ENCODE measurements around the gene GUK1.

GUK1 gene

DNA sequence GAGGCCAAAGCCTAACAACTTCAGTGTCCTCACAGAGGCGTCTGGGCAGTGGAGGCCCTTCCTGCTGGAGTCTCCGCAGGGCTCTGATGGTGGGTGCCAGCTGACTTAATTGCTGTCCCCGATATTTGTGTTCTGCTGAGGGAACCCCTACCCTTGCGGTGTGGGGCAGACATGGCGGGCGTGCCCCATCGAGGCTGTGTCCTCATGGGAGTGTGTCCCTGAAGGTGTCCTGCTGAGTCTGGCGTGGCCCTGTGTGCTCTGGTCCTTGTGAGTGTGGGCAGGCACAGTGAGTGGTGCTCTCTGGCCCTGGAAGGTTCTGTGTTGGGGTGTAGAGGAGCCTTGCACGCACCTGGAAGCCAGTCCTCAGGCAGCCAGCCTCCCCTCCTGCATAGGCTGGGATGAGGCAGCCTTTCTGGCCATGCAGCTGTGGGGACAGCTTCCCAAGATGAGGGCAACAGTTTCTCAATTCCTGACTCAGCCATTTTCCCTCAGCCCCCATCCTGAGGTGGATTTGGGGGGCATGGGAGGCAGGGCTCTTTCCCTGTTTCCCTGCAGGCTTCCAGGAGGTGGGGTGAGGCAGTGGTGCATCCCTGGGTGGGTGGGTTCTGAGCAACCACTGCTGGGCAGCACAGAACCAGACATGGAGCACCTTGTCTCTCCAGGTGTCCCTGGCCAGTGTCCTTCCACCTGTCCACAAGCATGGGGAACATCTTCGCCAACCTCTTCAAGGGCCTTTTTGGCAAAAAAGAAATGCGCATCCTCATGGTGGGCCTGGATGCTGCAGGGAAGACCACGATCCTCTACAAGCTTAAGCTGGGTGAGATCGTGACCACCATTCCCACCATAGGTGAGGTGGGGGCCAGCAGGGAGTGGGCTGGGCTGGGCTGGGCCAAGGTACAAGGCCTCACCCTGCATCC, 43.4 kb upstream of the GUK1 start:
- no CpG with 5 or more reads among the region's 13 CpGs for WGBS, 2 donors (ENCODE audit: extremely low coverage in 2 of 2, insufficient read length in 2 of 2, insufficient replicate concordance in 1 of 2)
- no peak overlapping the region for H2BK120ac ChIP-seq (ENCODE audit: low read depth, low read length)

GRCh38 chr1:228097333-228098081, 42.6 kb upstream of the GUK1 start:
- Histone ChIP-seq H3K4me3 (ENCODE audit: low read length in 2 of 2) (no peak overlapping the region), H2BK120ac (ENCODE audit: low read depth, low read length) (no peak overlapping the region), H2AK5ac (ENCODE audit: low read depth, low read length) (no peak overlapping the region), H3K9me3 (replicated peaks in 1 of 2; ENCODE audit: control insufficient read depth in 2 of 2, insufficient read depth in 1 of 2, low read depth in 1 of 2, low read length in 2 of 2) (peaks cover 16 to 32% of the 10 kb centered on the region in 2 donors), H3K14ac (ENCODE audit: low read length) (no peak overlapping the region), H3K18ac (ENCODE audit: low read length) (no peak overlapping the region), H2BK12ac (ENCODE audit: low read length) (no peak overlapping the region), H2BK5ac (ENCODE audit: low read length) (no peak overlapping the region), H4K91ac (ENCODE audit: low read depth, low read length, poor library complexity) (no peak overlapping the region), H4K8ac (ENCODE audit: low read depth, low read length) (no peak overlapping the region), H3K9ac (ENCODE audit: low read depth, low read length, poor library complexity) (no peak overlapping the region), H2AFZ (ENCODE audit: low read length) (no peak overlapping the region), H3K27me3 (ENCODE audit: control insufficient read depth in 3 of 3, insufficient read depth in 3 of 3, low read depth in 1 of 3, low read length in 3 of 3) (no peaks in the 10 kb centered on the region), H3K79me1 (ENCODE audit: low read depth, low read length) (peaks cover 40% of the 10 kb centered on the region), H3K27ac (replicated peaks; ENCODE audit: low read length) (no peak overlapping the region), H2BK15ac (ENCODE audit: low read length) (no peak overlapping the region), H3K4me2 (ENCODE audit: insufficient read depth, low read length, poor library complexity, severe bottlenecking) (no peak overlapping the region), H3K4me1 (ENCODE audit: control insufficient read depth in 2 of 2, insufficient read depth in 1 of 2, low read depth in 1 of 2, low read length in 2 of 2) (no peaks in the 10 kb centered on the region), H3K36me3 (replicated peaks in 1 of 2; ENCODE audit: control insufficient read depth in 2 of 2, insufficient read depth in 2 of 2, low read length in 2 of 2) (peaks cover 46 to 83% of the 10 kb centered on the region in 2 donors), H3K23ac (ENCODE audit: low read depth, low read length, poor library complexity) (peak overlapping the region; percentile 52), H3K4ac (ENCODE audit: low read length) (no peak overlapping the region)
- no peak for DNase-seq (ENCODE audit: low spot score)
- no CpG with 5 or more reads among the region's 34 CpGs for WGBS, 2 donors (ENCODE audit: extremely low coverage in 2 of 2, insufficient read length in 2 of 2, insufficient replicate concordance in 1 of 2)

More for the DNA sequence above, 43.4 kb upstream of the GUK1 start:
- Histone ChIP-seq H3K9me3 (replicated peaks in 1 of 2; ENCODE audit: control insufficient read depth in 2 of 2, insufficient read depth in 1 of 2, low read depth in 1 of 2, low read length in 2 of 2) (peaks cover 16 to 37% of the 10 kb centered on the region in 2 donors), H3K23ac (ENCODE audit: low read depth, low read length, poor library complexity) (peak overlapping the region; percentile 52), H2AFZ (ENCODE audit: low read length) (no peak overlapping the region), H4K91ac (ENCODE audit: low read depth, low read length, poor library complexity) (no peak overlapping the region), H2BK5ac (ENCODE audit: low read length) (no peak overlapping the region), H3K36me3 (replicated peaks in 1 of 2; ENCODE audit: control insufficient read depth in 2 of 2, insufficient read depth in 2 of 2, low read length in 2 of 2) (peaks cover 49 to 91% of the 10 kb centered on the region in 2 donors), H3K4me3 (ENCODE audit: low read length in 2 of 2) (no peak overlapping the region), H2BK12ac (ENCODE audit: low read length) (no peak overlapping the region), H3K4me2 (ENCODE audit: insufficient read depth, low read length, poor library complexity, severe bottlenecking) (no peak overlapping the region), H3K4ac (ENCODE audit: low read length) (no peak overlapping the region), H3K4me1 (ENCODE audit: control insufficient read depth in 2 of 2, insufficient read depth in 1 of 2, low read depth in 1 of 2, low read length in 2 of 2) (no peaks in the 10 kb centered on the region), H4K8ac (ENCODE audit: low read depth, low read length) (no peak overlapping the region), H3K9ac (ENCODE audit: low read depth, low read length, poor library complexity) (no peak overlapping the region), H2BK15ac (ENCODE audit: low read length) (no peak overlapping the region), H3K27ac (replicated peaks; ENCODE audit: low read length) (no peak overlapping the region), H3K27me3 (ENCODE audit: control insufficient read depth in 3 of 3, insufficient read depth in 3 of 3, low read depth in 1 of 3, low read length in 3 of 3) (no peaks in the 10 kb centered on the region), H2AK5ac (ENCODE audit: low read depth, low read length) (no peak overlapping the region), H3K79me1 (ENCODE audit: low read depth, low read length) (peaks cover 34% of the 10 kb centered on the region), H3K18ac (ENCODE audit: low read length) (no peak overlapping the region), H3K14ac (ENCODE audit: low read length) (no peak overlapping the region)
- no peak for DNase-seq (ENCODE audit: low spot score)

DNA sequence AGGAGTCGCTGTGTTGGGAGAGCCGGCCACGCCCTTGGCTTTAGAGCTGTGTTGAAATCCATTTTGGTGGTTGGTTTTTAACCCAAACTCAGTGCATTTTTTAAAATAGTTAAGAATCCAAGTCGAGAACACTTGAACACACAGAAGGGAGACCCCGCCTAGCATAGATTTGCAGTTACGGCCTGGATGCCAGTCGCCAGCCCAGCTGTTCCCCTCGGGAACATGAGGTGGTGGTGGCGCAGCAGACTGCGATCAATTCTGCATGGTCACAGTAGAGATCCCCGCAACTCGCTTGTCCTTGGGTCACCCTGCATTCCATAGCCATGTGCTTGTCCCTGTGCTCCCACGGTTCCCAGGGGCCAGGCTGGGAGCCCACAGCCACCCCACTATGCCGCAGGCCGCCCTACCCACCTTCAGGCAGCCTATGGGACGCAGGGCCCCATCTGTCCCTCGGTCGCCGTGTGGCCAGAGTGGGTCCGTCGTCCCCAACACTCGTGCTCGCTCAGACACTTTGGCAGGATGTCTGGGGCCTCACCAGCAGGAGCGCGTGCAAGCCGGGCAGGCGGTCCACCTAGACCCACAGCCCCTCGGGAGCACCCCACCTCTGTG, 41.7 kb upstream of the GUK1 start:
- Histone ChIP-seq H2BK12ac (ENCODE audit: low read length) (no peak overlapping the region), H3K4me2 (ENCODE audit: insufficient read depth, low read length, poor library complexity, severe bottlenecking) (no peak overlapping the region), H3K23ac (ENCODE audit: low read depth, low read length, poor library complexity) (peak overlapping the region; percentile 80), H3K4ac (ENCODE audit: low read length) (no peak overlapping the region), H3K36me3 (replicated peaks in 1 of 2; ENCODE audit: control insufficient read depth in 2 of 2, insufficient read depth in 2 of 2, low read length in 2 of 2) (peaks cover 43 to 74% of the 10 kb centered on the region in 2 donors), H3K27me3 (ENCODE audit: control insufficient read depth in 3 of 3, insufficient read depth in 3 of 3, low read depth in 1 of 3, low read length in 3 of 3) (no peaks in the 10 kb centered on the region), H3K4me1 (ENCODE audit: control insufficient read depth in 2 of 2, insufficient read depth in 1 of 2, low read depth in 1 of 2, low read length in 2 of 2) (no peaks in the 10 kb centered on the region), H3K27ac (replicated peaks; ENCODE audit: low read length) (no peak overlapping the region), H2BK15ac (ENCODE audit: low read length) (no peak overlapping the region), H3K14ac (ENCODE audit: low read length) (no peak overlapping the region), H2BK120ac (ENCODE audit: low read depth, low read length) (no peak overlapping the region), H3K4me3 (ENCODE audit: low read length in 2 of 2) (no peak overlapping the region), H3K9ac (ENCODE audit: low read depth, low read length, poor library complexity) (peak overlapping the region; percentile 77), H2AK5ac (ENCODE audit: low read depth, low read length) (no peak overlapping the region), H2BK5ac (ENCODE audit: low read length) (no peak overlapping the region), H2AFZ (ENCODE audit: low read length) (no peak overlapping the region), H4K91ac (ENCODE audit: low read depth, low read length, poor library complexity) (no peak overlapping the region), H3K79me1 (ENCODE audit: low read depth, low read length) (peaks cover 40% of the 10 kb centered on the region), H4K8ac (ENCODE audit: low read depth, low read length) (peak overlapping the region; percentile 92), H3K9me3 (replicated peaks in 1 of 2; ENCODE audit: control insufficient read depth in 2 of 2, insufficient read depth in 1 of 2, low read depth in 1 of 2, low read length in 2 of 2) (peaks cover 12 to 23% of the 10 kb centered on the region in 2 donors), H3K18ac (ENCODE audit: low read length) (no peak overlapping the region)
- no CpG with 5 or more reads among the region's 28 CpGs for WGBS, 2 donors (ENCODE audit: extremely low coverage in 2 of 2, insufficient read length in 2 of 2, insufficient replicate concordance in 1 of 2)
- DNase-seq (ENCODE audit: low spot score) = no peak
